ENCODE measurements around the gene TRPM3.
A peak's percentile ranks its signal among the peaks of the same experiment; 100 is the strongest.

Gene TRPM3

DNA sequence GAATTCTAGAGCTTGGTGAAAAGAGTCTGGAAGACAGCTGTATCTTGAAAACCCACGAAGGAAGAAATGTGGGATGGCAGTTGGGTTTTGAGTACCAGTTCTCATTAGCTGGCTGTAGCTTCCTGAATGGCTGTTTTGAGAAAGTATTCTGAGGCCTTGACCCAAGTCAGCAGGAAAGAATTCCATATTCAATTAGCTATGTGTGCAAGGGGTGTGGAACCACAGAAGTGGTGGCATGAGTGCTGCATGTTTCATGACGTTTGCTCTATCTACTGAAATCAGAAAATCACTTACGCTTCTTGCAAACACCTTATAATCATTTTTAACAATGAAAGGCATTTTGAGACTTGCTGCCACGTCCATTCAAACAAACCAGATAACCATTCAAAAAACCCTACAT is 69.1 kb downstream of the TRPM3 start:
- H3K4me3 ChIP-seq (replicated peaks; ENCODE audit: low read depth, low read length): no peak overlapping the region
- DNase-seq (ENCODE audit: extremely low read depth, low read depth): no peak

GRCh38 chr9:71048280-71048679 is 73.1 kb downstream of the TRPM3 start:
- no peak for DNase-seq (ENCODE audit: extremely low read depth, low read depth)
- TF ChIP-seq, protein P1, sequence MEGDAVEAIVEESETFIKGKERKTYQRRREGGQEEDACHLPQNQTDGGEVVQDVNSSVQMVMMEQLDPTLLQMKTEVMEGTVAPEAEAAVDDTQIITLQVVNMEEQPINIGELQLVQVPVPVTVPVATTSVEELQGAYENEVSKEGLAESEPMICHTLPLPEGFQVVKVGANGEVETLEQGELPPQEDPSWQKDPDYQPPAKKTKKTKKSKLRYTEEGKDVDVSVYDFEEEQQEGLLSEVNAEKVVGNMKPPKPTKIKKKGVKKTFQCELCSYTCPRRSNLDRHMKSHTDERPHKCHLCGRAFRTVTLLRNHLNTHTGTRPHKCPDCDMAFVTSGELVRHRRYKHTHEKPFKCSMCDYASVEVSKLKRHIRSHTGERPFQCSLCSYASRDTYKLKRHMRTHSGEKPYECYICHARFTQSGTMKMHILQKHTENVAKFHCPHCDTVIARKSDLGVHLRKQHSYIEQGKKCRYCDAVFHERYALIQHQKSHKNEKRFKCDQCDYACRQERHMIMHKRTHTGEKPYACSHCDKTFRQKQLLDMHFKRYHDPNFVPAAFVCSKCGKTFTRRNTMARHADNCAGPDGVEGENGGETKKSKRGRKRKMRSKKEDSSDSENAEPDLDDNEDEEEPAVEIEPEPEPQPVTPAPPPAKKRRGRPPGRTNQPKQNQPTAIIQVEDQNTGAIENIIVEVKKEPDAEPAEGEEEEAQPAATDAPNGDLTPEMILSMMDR (IDR thresholded peaks at IDR 0.05; ENCODE audit: low read depth, low read length, missing control alignments): no peak
- no peak overlapping the region for H3K4me3 ChIP-seq (replicated peaks; ENCODE audit: low read depth, low read length)

More for the DNA sequence above, 69.1 kb downstream of the TRPM3 start:
- TF ChIP-seq, protein P1 (IDR thresholded peaks at IDR 0.05; ENCODE audit: low read depth, low read length, missing control alignments): no peak

DNA sequence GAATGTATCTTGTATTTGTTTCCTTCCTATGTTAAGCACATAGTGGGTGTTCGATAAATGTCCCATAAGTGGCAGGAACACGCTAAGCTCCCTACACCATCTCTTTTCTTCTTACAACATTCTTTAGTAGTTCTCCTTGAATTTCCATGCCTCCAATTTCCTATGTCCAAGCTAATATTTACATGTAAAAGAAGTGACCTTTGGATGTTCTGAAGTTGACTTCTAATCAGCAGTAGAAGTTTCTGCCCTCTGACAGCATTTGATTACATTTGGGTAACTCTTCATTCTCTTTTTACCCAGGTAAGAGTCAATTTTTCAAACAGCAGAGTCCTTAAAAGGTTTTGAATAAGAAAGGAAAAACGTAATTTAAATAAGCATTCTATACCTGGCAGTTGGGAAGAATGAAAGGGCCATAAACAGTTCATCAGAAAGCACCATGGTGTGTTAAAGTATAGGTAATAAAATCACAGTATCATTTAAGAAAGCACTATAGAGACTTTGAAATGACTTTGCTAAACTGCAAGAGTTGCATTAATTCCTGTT is 78.9 kb downstream of the TRPM3 start:
- H3K4me3 ChIP-seq (replicated peaks; ENCODE audit: low read depth, low read length): no peak overlapping the region

DNA sequence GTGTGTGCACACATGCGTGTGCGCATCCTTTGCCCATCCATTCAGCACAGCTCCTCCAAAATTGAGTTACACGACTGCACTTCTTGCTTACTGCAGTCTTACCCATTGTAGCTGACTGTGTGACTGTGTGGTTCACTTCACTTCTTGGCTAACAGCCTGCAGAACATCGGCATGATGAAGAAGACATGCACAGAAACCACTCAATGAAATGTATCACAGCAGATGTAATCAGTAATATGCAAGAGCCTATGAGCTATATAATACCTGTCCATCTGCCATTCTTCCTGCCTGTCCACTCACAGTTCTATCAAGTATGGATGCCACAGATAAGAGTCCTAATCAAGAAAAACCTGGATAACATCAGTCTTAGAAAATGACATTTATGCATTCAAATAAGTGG is 83.9 kb downstream of the TRPM3 start:
- no peak for DNase-seq (ENCODE audit: extremely low read depth, low read depth)
- H3K4me3 ChIP-seq (replicated peaks; ENCODE audit: low read depth, low read length): no peak overlapping the region
- TF ChIP-seq, protein P1 (IDR thresholded peaks at IDR 0.05; ENCODE audit: low read depth, low read length, missing control alignments): no peak

More for the DNA sequence above, 78.9 kb downstream of the TRPM3 start:
- no peak for DNase-seq (ENCODE audit: extremely low read depth, low read depth)
- TF ChIP-seq, protein P1 (IDR thresholded peaks at IDR 0.05; ENCODE audit: low read depth, low read length, missing control alignments): no peak

- TF ChIP-seq, protein P1 (IDR thresholded peaks at IDR 0.05; ENCODE audit: low read depth, low read length, missing control alignments): no peak
- DNase-seq (ENCODE audit: extremely low read depth, low read depth): peak; percentile 20
- H3K4me3 ChIP-seq (replicated peaks; ENCODE audit: low read depth, low read length): no peak overlapping the region
Measured at GRCh38 chr9:71036501-71036900, 84.9 kb downstream of the TRPM3 start.

DNA sequence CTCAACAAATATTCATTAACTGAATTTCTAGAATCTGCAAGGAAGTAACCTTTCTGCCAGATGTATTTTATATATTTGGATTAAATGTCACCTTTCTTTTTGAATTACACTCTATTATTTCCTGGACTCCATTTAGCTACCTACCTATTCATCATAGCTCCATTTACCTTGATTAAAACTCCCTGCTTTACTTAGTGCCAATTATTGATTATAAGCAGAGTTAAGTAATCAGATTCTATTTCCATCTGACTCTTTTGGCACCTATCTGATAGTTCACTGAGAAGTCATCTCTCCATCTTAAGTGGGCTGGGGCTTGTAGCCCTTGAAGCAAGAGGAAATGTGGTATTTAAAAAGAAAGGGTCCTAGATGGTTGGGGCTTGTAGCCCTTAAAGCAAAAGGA is 88.6 kb downstream of the TRPM3 start:
- TF ChIP-seq, protein P1 (IDR thresholded peaks at IDR 0.05; ENCODE audit: low read depth, low read length, missing control alignments): no peak
- DNase-seq (ENCODE audit: extremely low read depth, low read depth): no peak
- H3K4me3 ChIP-seq (replicated peaks; ENCODE audit: low read depth, low read length): no peak overlapping the region

- no peak for DNase-seq (ENCODE audit: extremely low read depth, low read depth)
- TF ChIP-seq, protein P1 (IDR thresholded peaks at IDR 0.05; ENCODE audit: low read depth, low read length, missing control alignments): no peak
- H3K4me3 ChIP-seq (replicated peaks; ENCODE audit: low read depth, low read length): no peak overlapping the region
Measured at GRCh38 chr9:71025728-71026127, 95.7 kb downstream of the TRPM3 start.
